Transverse colon (tissue), 4 donors: ENCODE results near the gene RAE1. TPM values are rescaled to one million over a fixed set of nuclear protein-coding genes. Genes with fewer than 3 reads are reported as not detected.
A peak's percentile ranks its signal among the peaks of the same experiment; 100 is the strongest.

Experiments
- DNase-seq: peaks from one replicate; pipeline ENCODE4 v3.0.0-alpha.2; 2019
- H3K27ac ChIP-seq, 4 donors: fragments of 200-600 bp; sonication (generic); 2 replicates each; pipeline ENCODE4 v1.5.1; 2016 to 2018; ENCODE audit warnings: inconsistent platforms in 4 of 4
- H3K27me3 ChIP-seq: fragments of 200-600 bp; sonication (generic); 2 replicates; pipeline ENCODE4 v1.5.1; 2017; ENCODE audit warnings: inconsistent platforms
- H3K36me3 ChIP-seq, 4 donors: fragments of 200-600 bp; sonication (generic); 2 replicates each; pipeline ENCODE4 v1.5.1; 2017 to 2019; ENCODE audit warnings: inconsistent platforms in 4 of 4
- H3K4me1 ChIP-seq, 4 donors: fragments of 200-600 bp; sonication (generic); 2 replicates each; pipeline ENCODE4 v1.5.1; 2017 to 2020; ENCODE audit warnings: inconsistent platforms in 4 of 4
- H3K4me3 ChIP-seq, 4 donors: fragments of 200-600 bp; sonication (generic); 1 replicate in 1 of 4; 2 replicates in 3 of 4; pipeline versions ENCODE4 v1.5.1 to v1.6.1; 2017 to 2019; ENCODE audit warnings: inconsistent platforms in 4 of 4
- H3K9me3 ChIP-seq, 2 donors: fragments of 200-600 bp; sonication (generic); 2 replicates each; pipeline ENCODE4 v1.5.1; 2017 to 2019; ENCODE audit warnings: inconsistent platforms in 2 of 2
- CTCF ChIP-seq, 5 experiments: fragments of 200-600 bp in 3 of 5; fragments of 450-650 bp in 2 of 5; sonication (generic) in 3 of 5; IDR thresholded peaks; 1 replicate in 2 of 5; 2 replicates in 3 of 5; pipeline ENCODE4 v1.5.1; 2016 to 2017; ENCODE audit warnings: antibody characterized with exemption in 5 of 5, inconsistent platforms in 3 of 5, mild to moderate bottlenecking in 2 of 5, moderate library complexity in 1 of 5
- EP300 ChIP-seq: sonication (generic); formaldehyde crosslinking; IDR thresholded peaks from one replicate; pipeline ENCODE4 v1.6.1; 2017; ENCODE audit warnings: antibody characterized with exemption, low read depth
- POLR2A ChIP-seq: fragments of 450-650 bp; IDR thresholded peaks from one replicate; pipeline ENCODE4 v1.6.1; 2016; ENCODE audit warnings: antibody characterized with exemption, mild to moderate bottlenecking, moderate library complexity
- POLR2AphosphoS5 ChIP-seq, 3 donors: sonication (generic); formaldehyde crosslinking; IDR thresholded peaks; one replicate each; pipeline ENCODE4 v1.6.1; 2016; ENCODE audit warnings: antibody characterized with exemption in 3 of 3
- WGBS, 2 donors: methylation state at CpG; one replicate each; pipeline ENCODE4 v1.1.5; 2018; ENCODE audit warnings: low coverage in 1 of 2; 5-methylcytosine and 5-hydroxymethylcytosine counted together
- in situ Hi-C, 4 donors: fragments of 200-750 bp; cut with MboI; loops; one replicate each; pipeline versions ENCODE4 v1.15.0 to v1.15.1; 2017; ENCODE audit warnings: low sequenced_read_pairs in 3 of 4, low pct_ligation_motif_present in 1 of 4, low pct_unique_long_range_greater_than_20kb in 1 of 4
- intact Hi-C: fragments of 100-400 bp; cut with DNase I; formaldehyde crosslinking; loops from one replicate; pipeline ENCODE4 v1.15.1; 2023; ENCODE audit warnings: low total_unique reads
- total RNA-seq, 4 donors: library from RNA; depleted of rRNA; stranded (reverse); fragments of >200 nt; gene quantifications; one replicate each; pipeline ENCODE4 v1.1.0, GENCODE V29; 2016

RAE1 gene
- total RNA-seq, 4 donors from 2014 or later = 5.6 to 29.9 (median 15.2) TPM

- in situ Hi-C loops = no loop called here
- peak overlapping the region in 3 of 4 donors; percentile 19 to 94 (median 50) for H3K27ac ChIP-seq
Measured at GRCh38 chr20:57403216-57403615, 52.2 kb downstream of the RAE1 start.

GRCh38 chr20:57404006-57404405 lies 53.0 kb downstream of the RAE1 start:
- in situ Hi-C loops (no loop called here), intact Hi-C loops (no loop called here)
- WGBS, 2 donors = 80 to 92% methylated on average over 1 to 11 of the region's 11 CpGs
- H3K9me3 ChIP-seq = no peaks in the 10 kb centered on the region
- H3K27ac ChIP-seq = peak overlapping the region in 2 of 4 donors; percentile 19 to 94
- H3K27me3 ChIP-seq = no peaks in the 10 kb centered on the region
- DNase-seq = no peak
- peaks cover 0 to 24% (median 11%) of the 10 kb centered on the region in 4 donors for H3K36me3 ChIP-seq
- no peak for TF ChIP-seq POLR2AphosphoS5 (IDR thresholded peaks at IDR 0.05)
- TF ChIP-seq CTCF (IDR thresholded peaks at IDR 0.05) = no peak
- TF ChIP-seq EP300 = no peak
- TF ChIP-seq POLR2A = no peak
- peaks cover 13 to 40% (median 24%) of the 10 kb centered on the region in 4 donors for H3K4me1 ChIP-seq
- no peak overlapping the region for H3K4me3 ChIP-seq

More at GRCh38 chr20:57403216-57403615, 52.2 kb downstream of the RAE1 start:
- intact Hi-C loops = no loop called here
- Histone ChIP-seq H3K4me3 (no peak overlapping the region), H3K9me3 (no peaks in the 10 kb centered on the region), H3K36me3 (peaks cover 0 to 19% (median 9%) of the 10 kb centered on the region in 4 donors), H3K4me1 (peaks cover 21 to 48% (median 30%) of the 10 kb centered on the region in 4 donors), H3K27me3 (no peaks in the 10 kb centered on the region)
- 83 to 85% methylated on average over 5 to 10 of the region's 10 CpGs for WGBS, 2 donors
- DNase-seq = no peak
- TF ChIP-seq EP300 = no peak
- no peak for TF ChIP-seq POLR2AphosphoS5 (IDR thresholded peaks at IDR 0.05)

- Histone ChIP-seq H3K27me3 (no peaks in the 10 kb centered on the region), H3K4me1 (peaks cover 8 to 34% (median 18%) of the 10 kb centered on the region in 4 donors), H3K36me3 (peaks cover 0 to 24% (median 11%) of the 10 kb centered on the region in 4 donors), H3K27ac (peak overlapping the region in 2 of 4 donors; percentile 19 to 94), H3K9me3 (no peaks in the 10 kb centered on the region), H3K4me3 (no peak overlapping the region)
- DNase-seq = no peak
- TF ChIP-seq EP300 (no peak), POLR2A (no peak), POLR2AphosphoS5 (IDR thresholded peaks at IDR 0.05) (no peak), CTCF (IDR thresholded peaks at IDR 0.05) (no peak)
- 88% methylated on average over 20 of the region's 22 CpGs; no CpG with 5 or more reads in 1 of the 2 donors for WGBS, 2 donors
- intact Hi-C loops (no loop called here), in situ Hi-C loops (no loop called here)
Measured at GRCh38 chr20:57404419-57405072, 53.5 kb downstream of the RAE1 start.

GRCh38 chr20:57405236-57406016 lies 54.4 kb downstream of the RAE1 start:
- WGBS, 2 donors = 82 to 88% methylated on average over 4 to 18 of the region's 18 CpGs
- Histone ChIP-seq H3K9me3 (no peaks in the 10 kb centered on the region), H3K4me3 (no peak overlapping the region), H3K27ac (peak overlapping the region in 1 of 4 donors; percentile 94), H3K27me3 (no peaks in the 10 kb centered on the region), H3K36me3 (peaks cover 0 to 24% (median 11%) of the 10 kb centered on the region in 4 donors), H3K4me1 (peaks cover 0 to 26% (median 14%) of the 10 kb centered on the region in 4 donors)
- in situ Hi-C loops = no loop called here
- intact Hi-C loops = no loop called here
- TF ChIP-seq POLR2A (no peak), EP300 (no peak), CTCF (IDR thresholded peaks at IDR 0.05) (no peak), POLR2AphosphoS5 (IDR thresholded peaks at IDR 0.05) (no peak)
- no peak for DNase-seq
